Testis (tissue), 3 donors: ENCODE measurements around the gene AMBRA1. TPM values are rescaled to one million over a fixed set of nuclear protein-coding genes. Genes with fewer than 3 reads are reported as not detected.

Experiments
- DNase-seq: peaks from one replicate; pipeline ENCODE4 v3.0.0-alpha.2; 2019
- H3K27ac ChIP-seq, 2 donors: fragments of 200-600 bp; sonication (generic); one replicate each; pipeline ENCODE4 v1.5.1; 2019
- H3K27me3 ChIP-seq: fragments of 200-600 bp; sonication (generic); one replicate; pipeline ENCODE4 v1.5.1; 2019
- H3K36me3 ChIP-seq: fragments of 200-600 bp; sonication (generic); one replicate; pipeline ENCODE4 v1.5.1; 2017; ENCODE audit warnings: low read depth; ENCODE audit errors: missing control alignments
- H3K4me1 ChIP-seq: fragments of 200-600 bp; sonication (generic); one replicate; pipeline ENCODE4 v1.5.1; 2019
- H3K4me3 ChIP-seq, 2 donors: fragments of 200-600 bp; sonication (generic); one replicate each; pipeline ENCODE4 v1.5.1; 2017 to 2019
- H3K9me3 ChIP-seq: fragments of 200-600 bp; sonication (generic); one replicate; pipeline ENCODE4 v1.5.1; 2017
- CTCF ChIP-seq, 3 experiments: fragments of 450-650 bp in 2 of 3; fragments of 200-600 bp in 1 of 3; sonication (generic) in 1 of 3; IDR thresholded peaks; one replicate each; pipeline ENCODE4 v1.5.1; 2016 to 2019; ENCODE audit warnings: antibody characterized with exemption in 3 of 3, mild to moderate bottlenecking in 2 of 3, moderate library complexity in 1 of 3
- POLR2A ChIP-seq: fragments of 450-650 bp; IDR thresholded peaks from one replicate; pipeline ENCODE4 v1.6.1; 2017; ENCODE audit warnings: antibody characterized with exemption, mild to moderate bottlenecking, moderate library complexity
- WGBS, 2 donors: methylation state at CpG; one replicate each; pipeline ENCODE4 v1.1.5; 2018; 5-methylcytosine and 5-hydroxymethylcytosine counted together
- intact Hi-C: fragments of 100-400 bp; cut with DNase I; formaldehyde crosslinking; loops from one replicate; pipeline ENCODE4 v1.15.1; 2023; ENCODE audit warnings: low total_unique reads
- polyA plus RNA-seq: library from polyadenylated mRNA; stranded (reverse); fragments of 350-450 nt; fragmentation: Illumina TruSeq; extraction: RNeasy Lipid Tissue Mini Kit (QIAGEN cat#74804); gene quantifications from one replicate; pipeline ENCODE4 v1.2.3, GENCODE V29; 2014; ENCODE audit warnings: low read depth, low replicate concordance; ENCODE audit not compliant: insufficient read depth
- total RNA-seq, 2 donors: library from RNA; depleted of rRNA; stranded (reverse); fragments of >200 nt; gene quantifications; one replicate each; pipeline ENCODE4 v1.2.3, GENCODE V29; 2016

Gene AMBRA1
- total and polyA plus RNA-seq, 3 donors from 2014 or later, result 28.0 to 68.3 (median 55.6) TPM

GRCh38 chr11:46427364-46427763, 166.5 kb downstream of the AMBRA1 start:
- 86 to 90% methylated on average over 9 of the region's 9 CpGs for WGBS, 2 donors
- no peaks in the 10 kb centered on the region for H3K9me3 ChIP-seq
- no peak overlapping the region for H3K27ac ChIP-seq
- DNase-seq, result no peak
- H3K36me3 ChIP-seq, result no peaks in the 10 kb centered on the region
- no peak for TF ChIP-seq CTCF (IDR thresholded peaks at IDR 0.05)
- no peak for TF ChIP-seq POLR2A
- no peak overlapping the region for H3K4me3 ChIP-seq
- no peaks in the 10 kb centered on the region for H3K27me3 ChIP-seq
- no peaks in the 10 kb centered on the region for H3K4me1 ChIP-seq
- intact Hi-C loops, result no loop called here

- TF ChIP-seq CTCF (IDR thresholded peaks at IDR 0.05) (no peak), POLR2A (no peak)
- no peaks in the 10 kb centered on the region for H3K9me3 ChIP-seq
- no peak for DNase-seq
- no peaks in the 10 kb centered on the region for H3K4me1 ChIP-seq
- no peaks in the 10 kb centered on the region for H3K27me3 ChIP-seq
- intact Hi-C loops, result no loop called here
- WGBS, 2 donors, result 79 to 93% methylated on average over 4 of the region's 4 CpGs
- no peak overlapping the region for H3K27ac ChIP-seq
- H3K4me3 ChIP-seq, result no peak overlapping the region
- H3K36me3 ChIP-seq, result no peaks in the 10 kb centered on the region
Measured at GRCh38 chr11:46426233-46426991, 167.4 kb downstream of the AMBRA1 start.

- Histone ChIP-seq H3K4me3 (no peak overlapping the region), H3K9me3 (no peaks in the 10 kb centered on the region), H3K27me3 (no peaks in the 10 kb centered on the region), H3K27ac (no peak overlapping the region), H3K4me1 (no peaks in the 10 kb centered on the region), H3K36me3 (no peaks in the 10 kb centered on the region)
- intact Hi-C loops, result no loop called here
- no peak for DNase-seq
- 74 to 80% methylated on average over 7 of the region's 7 CpGs for WGBS, 2 donors
- no peak for TF ChIP-seq CTCF (IDR thresholded peaks at IDR 0.05)
- TF ChIP-seq POLR2A, result no peak
Measured at GRCh38 chr11:46422588-46422987, 171.2 kb downstream of the AMBRA1 start.

- H3K36me3 ChIP-seq, result no peaks in the 10 kb centered on the region
- H3K27me3 ChIP-seq, result no peaks in the 10 kb centered on the region
- intact Hi-C loops, result no loop called here
- H3K4me3 ChIP-seq, result no peak overlapping the region
- H3K9me3 ChIP-seq, result no peaks in the 10 kb centered on the region
- WGBS, 2 donors, result 75 to 83% methylated on average over 8 of the region's 8 CpGs
- H3K4me1 ChIP-seq, result no peaks in the 10 kb centered on the region
- no peak overlapping the region for H3K27ac ChIP-seq
- TF ChIP-seq CTCF (IDR thresholded peaks at IDR 0.05) (no peak), POLR2A (no peak)
- no peak for DNase-seq
Measured at GRCh38 chr11:46421257-46421880, 172.5 kb downstream of the AMBRA1 start.
